ENCODE results near the gene CPSF4. TPM values are rescaled to one million over a fixed set of nuclear protein-coding genes. Genes with fewer than 3 reads are reported as not detected.

CPSF4 gene
- total RNA-seq, 1 experiment from 2014 or later: 37.2 TPM

DNA sequence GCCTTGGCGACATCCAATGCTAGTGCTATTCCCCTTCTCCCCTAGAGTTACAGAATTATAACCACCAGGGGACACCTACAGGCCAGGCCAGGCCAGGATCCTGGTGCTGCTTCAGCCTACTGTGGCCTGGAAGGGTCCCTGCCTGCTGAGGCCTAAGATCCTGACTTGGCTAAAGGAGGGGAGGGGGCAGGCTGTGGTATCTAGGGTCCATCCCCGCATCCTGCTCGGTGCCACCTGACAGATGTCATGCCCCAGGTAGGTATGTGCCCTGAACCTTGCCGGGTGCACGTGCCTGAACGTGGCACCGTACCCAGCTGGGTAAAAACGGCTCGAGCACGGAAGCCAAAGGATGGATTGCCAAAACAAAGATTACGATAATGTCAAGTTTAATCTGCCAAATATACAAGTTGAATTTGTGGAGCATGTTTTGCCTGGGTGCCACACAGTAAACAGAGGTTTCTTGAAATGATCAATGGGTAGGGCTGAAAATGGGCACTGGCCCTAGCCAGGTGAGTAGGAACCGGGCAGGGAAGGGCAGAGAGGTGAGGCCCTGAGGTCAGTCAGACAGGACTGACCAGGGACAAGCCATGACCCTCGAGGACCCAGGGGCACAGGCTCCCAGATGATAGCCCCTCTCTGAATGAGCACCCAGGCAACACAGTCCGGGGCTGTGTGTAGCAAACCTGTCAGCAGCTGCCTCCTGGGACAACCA is 43.0 kb upstream of the CPSF4 start:
- DNase-seq: no peak
- H3K27ac Mint-ChIP-seq (ENCODE audit: unreplicated experiment): no peak overlapping the region
- H3K27me3 Mint-ChIP-seq (ENCODE audit: unreplicated experiment): no peaks in the 10 kb centered on the region
- BruUV-seq (replicated peaks): TSS peak; percentile 95
- CTCF ChIA-PET: no interaction called here
- H3K9me3 Mint-ChIP-seq (ENCODE audit: low read depth, unreplicated experiment): no peaks in the 10 kb centered on the region
- H3K4me1 Mint-ChIP-seq (ENCODE audit: low read depth, unreplicated experiment): peaks cover 8% of the 10 kb centered on the region
- no peak overlapping the region for H3K4me3 Mint-ChIP-seq (ENCODE audit: low read depth, unreplicated experiment)
- TF ChIP-seq, protein P1, sequence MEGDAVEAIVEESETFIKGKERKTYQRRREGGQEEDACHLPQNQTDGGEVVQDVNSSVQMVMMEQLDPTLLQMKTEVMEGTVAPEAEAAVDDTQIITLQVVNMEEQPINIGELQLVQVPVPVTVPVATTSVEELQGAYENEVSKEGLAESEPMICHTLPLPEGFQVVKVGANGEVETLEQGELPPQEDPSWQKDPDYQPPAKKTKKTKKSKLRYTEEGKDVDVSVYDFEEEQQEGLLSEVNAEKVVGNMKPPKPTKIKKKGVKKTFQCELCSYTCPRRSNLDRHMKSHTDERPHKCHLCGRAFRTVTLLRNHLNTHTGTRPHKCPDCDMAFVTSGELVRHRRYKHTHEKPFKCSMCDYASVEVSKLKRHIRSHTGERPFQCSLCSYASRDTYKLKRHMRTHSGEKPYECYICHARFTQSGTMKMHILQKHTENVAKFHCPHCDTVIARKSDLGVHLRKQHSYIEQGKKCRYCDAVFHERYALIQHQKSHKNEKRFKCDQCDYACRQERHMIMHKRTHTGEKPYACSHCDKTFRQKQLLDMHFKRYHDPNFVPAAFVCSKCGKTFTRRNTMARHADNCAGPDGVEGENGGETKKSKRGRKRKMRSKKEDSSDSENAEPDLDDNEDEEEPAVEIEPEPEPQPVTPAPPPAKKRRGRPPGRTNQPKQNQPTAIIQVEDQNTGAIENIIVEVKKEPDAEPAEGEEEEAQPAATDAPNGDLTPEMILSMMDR (IDR thresholded peaks at IDR 0.05; ENCODE audit: unreplicated experiment): no peak
- peaks cover 76% of the 10 kb centered on the region for H3K36me3 Mint-ChIP-seq (ENCODE audit: insufficient read depth, unreplicated experiment)
- intact Hi-C loops (cut with micrococcal nuclease; ENCODE audit: unreplicated experiment): no loop called here

DNA sequence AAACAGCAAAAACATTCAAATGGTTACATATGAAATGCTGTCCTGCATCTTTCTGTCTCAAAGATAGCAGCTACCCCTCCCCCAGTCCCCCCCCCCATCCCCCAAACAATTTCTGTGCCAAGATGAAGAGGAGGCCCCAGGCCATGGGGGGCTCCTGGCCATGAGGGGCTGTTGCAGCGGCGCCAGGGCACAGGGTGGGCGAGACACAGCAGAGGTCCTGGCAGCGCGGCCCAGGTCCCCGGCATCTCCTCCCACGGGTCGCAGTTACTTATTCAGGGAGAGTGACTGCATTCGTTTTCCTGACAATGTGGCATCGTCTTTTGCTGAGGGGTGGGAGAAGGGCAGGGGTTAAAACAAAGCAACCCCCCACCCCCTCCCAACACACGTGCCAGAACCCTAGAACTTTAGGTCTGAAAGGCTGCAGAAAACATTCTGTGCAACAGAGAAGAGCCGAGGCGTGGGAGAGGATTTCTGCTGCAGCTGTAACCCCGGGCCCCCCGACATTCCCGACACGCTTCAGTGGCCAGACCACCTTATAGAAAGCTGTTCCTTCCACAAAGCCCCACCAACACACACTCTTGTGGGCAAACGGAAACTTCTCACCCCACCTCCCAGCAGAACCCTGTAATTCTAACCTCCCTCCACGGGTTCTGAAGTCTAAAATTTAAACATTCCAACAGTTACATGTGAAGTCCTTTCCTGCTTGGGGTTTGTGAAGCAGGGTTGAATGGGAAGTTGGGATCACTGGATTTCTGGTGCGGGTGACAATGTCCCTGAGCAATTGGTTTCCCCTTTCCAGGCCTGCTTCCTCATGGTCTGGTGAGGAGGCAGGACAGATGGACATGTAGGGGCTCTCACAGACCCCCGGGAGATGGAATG is 42.1 kb upstream of the CPSF4 start:
- H3K36me3 Mint-ChIP-seq (ENCODE audit: insufficient read depth, unreplicated experiment): peaks cover 77% of the 10 kb centered on the region

DNA sequence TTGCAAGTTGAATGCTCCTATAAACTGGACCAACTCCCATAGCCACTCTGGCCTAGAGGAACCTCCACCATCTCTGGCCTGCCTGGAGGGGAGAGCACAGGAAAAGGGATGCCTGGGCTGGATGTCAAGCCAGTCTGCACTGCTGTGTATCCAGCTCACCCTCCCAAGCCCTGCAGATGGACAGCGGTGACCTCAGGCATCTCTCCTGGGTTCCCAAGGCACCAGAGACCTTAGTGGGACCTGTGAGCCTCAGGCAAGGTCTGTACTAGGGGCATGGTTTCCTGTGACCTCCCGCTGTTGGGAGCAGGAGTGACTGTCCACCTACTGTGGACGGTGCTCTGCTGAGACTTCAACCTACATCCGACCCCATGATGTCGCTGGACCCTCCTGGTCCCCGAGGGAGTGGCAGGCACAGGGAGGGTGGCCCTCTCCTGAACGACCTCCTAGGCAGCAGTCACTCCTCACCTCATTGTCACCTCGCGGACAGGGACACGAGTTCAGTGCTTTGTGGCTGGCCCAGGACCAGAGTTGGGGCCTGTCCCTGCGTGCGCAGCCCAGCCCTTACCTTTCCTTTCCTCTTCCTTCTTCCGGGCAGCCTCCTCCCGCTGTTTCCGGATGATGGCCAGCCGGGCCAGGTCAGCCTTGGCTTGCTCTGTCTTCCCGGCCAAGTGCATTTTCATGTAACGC is 41.3 kb upstream of the CPSF4 start:
- CTCF ChIA-PET: no interaction called here
- Mint-ChIP-seq H3K4me1 (ENCODE audit: low read depth, unreplicated experiment) (peaks cover 8% of the 10 kb centered on the region), H3K36me3 (ENCODE audit: insufficient read depth, unreplicated experiment) (peaks cover 73% of the 10 kb centered on the region), H3K27me3 (ENCODE audit: unreplicated experiment) (no peaks in the 10 kb centered on the region), H3K27ac (ENCODE audit: unreplicated experiment) (peak overlapping the region; percentile 14), H3K9me3 (ENCODE audit: low read depth, unreplicated experiment) (no peaks in the 10 kb centered on the region), H3K4me3 (ENCODE audit: low read depth, unreplicated experiment) (no peak overlapping the region)
- DNase-seq: no peak
- intact Hi-C loops (cut with micrococcal nuclease; ENCODE audit: unreplicated experiment): no loop called here
- no TSS peak for BruUV-seq (replicated peaks)
- TF ChIP-seq, protein P1 (IDR thresholded peaks at IDR 0.05; ENCODE audit: unreplicated experiment): no peak

More for the DNA sequence above, 42.1 kb upstream of the CPSF4 start:
- BruUV-seq (replicated peaks): no TSS peak
- Mint-ChIP-seq H3K4me1 (ENCODE audit: low read depth, unreplicated experiment) (peaks cover 8% of the 10 kb centered on the region), H3K4me3 (ENCODE audit: low read depth, unreplicated experiment) (no peak overlapping the region), H3K9me3 (ENCODE audit: low read depth, unreplicated experiment) (no peaks in the 10 kb centered on the region), H3K27ac (ENCODE audit: unreplicated experiment) (peak overlapping the region; percentile 14), H3K27me3 (ENCODE audit: unreplicated experiment) (no peaks in the 10 kb centered on the region)
- intact Hi-C loops (cut with micrococcal nuclease; ENCODE audit: unreplicated experiment): no loop called here
- CTCF ChIA-PET: no interaction called here
- TF ChIP-seq, protein P1 (IDR thresholded peaks at IDR 0.05; ENCODE audit: unreplicated experiment): no peak
- no peak for DNase-seq

DNA sequence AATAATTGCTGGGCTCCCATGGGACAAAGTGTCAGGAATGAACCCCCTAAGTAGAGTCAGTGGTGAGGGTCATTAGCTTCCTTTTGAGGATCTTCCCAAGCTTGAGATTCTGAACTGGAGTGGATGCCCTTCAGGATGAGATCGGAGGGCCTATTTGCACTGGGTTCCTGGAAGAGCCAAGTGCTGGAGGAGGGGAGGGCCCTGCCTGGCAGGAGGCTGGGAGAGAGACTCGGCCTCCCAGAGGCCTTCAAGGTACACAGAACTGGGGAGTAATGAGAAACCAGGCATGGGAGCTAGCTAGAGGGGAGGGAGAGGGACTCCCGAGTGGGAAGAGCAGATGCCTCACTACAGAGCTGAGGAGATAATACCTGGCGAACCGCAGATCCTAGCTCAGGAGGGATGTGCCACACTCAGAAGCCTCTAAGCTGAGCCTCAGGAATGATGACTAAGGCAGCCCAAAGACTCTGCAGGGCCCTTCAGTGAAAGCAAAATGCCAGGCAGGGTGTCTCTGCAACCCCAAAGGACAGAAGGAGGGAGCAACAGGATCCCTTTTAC is 39.8 kb upstream of the CPSF4 start:
- Mint-ChIP-seq H3K9me3 (ENCODE audit: low read depth, unreplicated experiment) (no peaks in the 10 kb centered on the region), H3K36me3 (ENCODE audit: insufficient read depth, unreplicated experiment) (peaks cover 73% of the 10 kb centered on the region), H3K27me3 (ENCODE audit: unreplicated experiment) (no peaks in the 10 kb centered on the region), H3K4me3 (ENCODE audit: low read depth, unreplicated experiment) (no peak overlapping the region), H3K27ac (ENCODE audit: unreplicated experiment) (peak overlapping the region; percentile 14), H3K4me1 (ENCODE audit: low read depth, unreplicated experiment) (peaks cover 8% of the 10 kb centered on the region)
- intact Hi-C loops (cut with micrococcal nuclease; ENCODE audit: unreplicated experiment): no loop called here
- TF ChIP-seq, protein P1 (IDR thresholded peaks at IDR 0.05; ENCODE audit: unreplicated experiment): no peak
- BruUV-seq (replicated peaks): no TSS peak
- DNase-seq: no peak
- CTCF ChIA-PET: interaction anchor here (1.0 kb wide), 1 partner anchor 10 kb away, joined by 3 read pairs; the partner anchor contains the start of genes BUD31 and PDAP1
